ENCODE data around the gene SLC25A51. TPM values are rescaled to one million over a fixed set of nuclear protein-coding genes. Genes with fewer than 3 reads are reported as not detected.

Gene SLC25A51
- total RNA-seq, 1 experiment from 2014 or later, result 23.4 TPM

DNA sequence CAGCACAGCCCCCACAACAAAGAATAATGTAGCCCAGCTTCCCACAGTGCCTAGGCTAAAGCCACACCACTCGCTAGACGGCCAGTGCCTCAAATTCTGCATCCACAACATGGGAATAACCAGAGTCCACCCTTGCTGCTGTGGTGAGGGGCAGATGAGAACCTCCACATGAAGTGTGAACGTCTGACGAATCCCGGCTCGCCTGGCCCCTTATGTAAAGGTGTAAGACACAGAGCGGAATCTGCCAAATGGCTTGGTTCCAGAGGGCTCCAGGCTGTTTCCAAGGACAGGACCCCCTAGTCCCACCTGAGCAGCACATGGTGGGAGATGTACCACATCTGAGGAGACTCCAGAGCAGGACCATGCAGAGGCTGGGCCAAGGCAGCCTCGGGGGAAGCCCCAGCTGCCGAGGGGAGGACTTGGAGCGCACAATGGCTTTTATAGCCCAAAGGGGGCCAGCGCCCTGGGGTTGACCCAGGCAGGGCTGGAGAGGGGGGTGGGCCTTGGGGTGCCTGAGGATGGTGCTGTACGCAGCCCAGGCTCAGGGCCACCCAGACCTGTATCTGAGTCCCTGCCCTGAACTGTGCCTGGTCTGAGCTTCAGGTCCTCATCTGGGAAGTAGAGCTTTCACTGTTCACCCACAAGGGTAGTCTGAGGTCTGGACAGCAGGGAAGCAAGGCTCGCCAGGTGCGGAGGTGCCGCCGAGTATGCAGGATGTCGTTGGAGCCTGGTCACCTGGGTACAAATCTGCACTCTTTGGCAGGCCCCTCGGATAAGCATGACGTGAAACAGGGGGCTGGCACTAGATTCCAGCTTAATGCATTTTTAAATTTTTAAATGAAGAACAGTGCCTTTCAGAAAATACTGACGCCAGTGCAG lies 24.9 kb upstream of the SLC25A51 start:
- ATAC-seq, result no peak
- Histone ChIP-seq H3K27ac (ENCODE audit: low read length) (no peak overlapping the region), H3K4me3 (ENCODE audit: low read depth in 2 of 2, low read length in 2 of 2) (no peak overlapping the region), H3K36me3 (ENCODE audit: control insufficient read depth, insufficient read depth, low read length) (no peaks in the 10 kb centered on the region; the same call in 1 of the 2 replicates), H3K27me3 (ENCODE audit: control insufficient read depth, insufficient read depth, low read length) (no peaks in the 10 kb centered on the region), H3K4me1 (ENCODE audit: control insufficient read depth, insufficient read depth, low read length) (peaks cover 35% of the 10 kb centered on the region), H3K9me3 (ENCODE audit: control insufficient read depth, insufficient read depth, low read depth, low read length) (no peaks in the 10 kb centered on the region)
- in situ Hi-C loops (cut with HindIII; ENCODE audit: low pct_unique_long_range_greater_than_20kb, low sequenced_read_pairs) (no loop called here), intact Hi-C loops (cut with micrococcal nuclease; ENCODE audit: unreplicated experiment) (no loop called here)
- TF ChIP-seq SIN3A (IDR thresholded peaks at IDR 0.05; ENCODE audit: borderline replicate concordance, insufficient read depth, low read depth, low read length) (no peak), TCF7L2 (IDR thresholded peaks at IDR 0.05; ENCODE audit: low read depth, low read length) (no peak), POLR2AphosphoS5 (IDR thresholded peaks at IDR 0.05; ENCODE audit: low read depth, low read length) (no peak), REST (IDR thresholded peaks at IDR 0.05; ENCODE audit: insufficient read depth in 1 of 2, low read depth in 2 of 2, low read length in 1 of 2) (no peak)
- TF ChIP-seq, protein P1, sequence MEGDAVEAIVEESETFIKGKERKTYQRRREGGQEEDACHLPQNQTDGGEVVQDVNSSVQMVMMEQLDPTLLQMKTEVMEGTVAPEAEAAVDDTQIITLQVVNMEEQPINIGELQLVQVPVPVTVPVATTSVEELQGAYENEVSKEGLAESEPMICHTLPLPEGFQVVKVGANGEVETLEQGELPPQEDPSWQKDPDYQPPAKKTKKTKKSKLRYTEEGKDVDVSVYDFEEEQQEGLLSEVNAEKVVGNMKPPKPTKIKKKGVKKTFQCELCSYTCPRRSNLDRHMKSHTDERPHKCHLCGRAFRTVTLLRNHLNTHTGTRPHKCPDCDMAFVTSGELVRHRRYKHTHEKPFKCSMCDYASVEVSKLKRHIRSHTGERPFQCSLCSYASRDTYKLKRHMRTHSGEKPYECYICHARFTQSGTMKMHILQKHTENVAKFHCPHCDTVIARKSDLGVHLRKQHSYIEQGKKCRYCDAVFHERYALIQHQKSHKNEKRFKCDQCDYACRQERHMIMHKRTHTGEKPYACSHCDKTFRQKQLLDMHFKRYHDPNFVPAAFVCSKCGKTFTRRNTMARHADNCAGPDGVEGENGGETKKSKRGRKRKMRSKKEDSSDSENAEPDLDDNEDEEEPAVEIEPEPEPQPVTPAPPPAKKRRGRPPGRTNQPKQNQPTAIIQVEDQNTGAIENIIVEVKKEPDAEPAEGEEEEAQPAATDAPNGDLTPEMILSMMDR (IDR thresholded peaks at IDR 0.05), result no peak
- POLR2A ChIA-PET, result no interaction called here
- no peak for DNase-seq (ENCODE audit: low read depth, low spot score)
- no TSS peak for BruUV-seq (replicated peaks)
- CTCF ChIA-PET, result no interaction called here

GRCh38 chr9:37927601-37928551 lies 23.9 kb upstream of the SLC25A51 start:
- DNase-seq (ENCODE audit: low read depth, low spot score) (no peak), ATAC-seq (no peak)
- TF ChIP-seq REST (IDR thresholded peaks at IDR 0.05; ENCODE audit: insufficient read depth in 1 of 2, low read depth in 2 of 2, low read length in 1 of 2) (no peak), POLR2AphosphoS5 (IDR thresholded peaks at IDR 0.05; ENCODE audit: low read depth, low read length) (no peak), TCF7L2 (IDR thresholded peaks at IDR 0.05; ENCODE audit: low read depth, low read length) (no peak), SIN3A (IDR thresholded peaks at IDR 0.05; ENCODE audit: borderline replicate concordance, insufficient read depth, low read depth, low read length) (no peak)
- TF ChIP-seq, protein P1 (IDR thresholded peaks at IDR 0.05), result no peak
- Histone ChIP-seq H3K4me1 (ENCODE audit: control insufficient read depth, insufficient read depth, low read length) (peaks cover 35% of the 10 kb centered on the region), H3K9me3 (ENCODE audit: control insufficient read depth, insufficient read depth, low read depth, low read length) (no peaks in the 10 kb centered on the region), H3K27ac (ENCODE audit: low read length) (no peak overlapping the region), H3K4me3 (ENCODE audit: low read depth in 2 of 2, low read length in 2 of 2) (no peak overlapping the region), H3K36me3 (ENCODE audit: control insufficient read depth, insufficient read depth, low read length) (no peaks in the 10 kb centered on the region; the same call in 1 of the 2 replicates), H3K27me3 (ENCODE audit: control insufficient read depth, insufficient read depth, low read length) (no peaks in the 10 kb centered on the region)
- BruUV-seq (replicated peaks), result no TSS peak
- intact Hi-C loops (cut with micrococcal nuclease; ENCODE audit: unreplicated experiment), result no loop called here
- in situ Hi-C loops (cut with HindIII; ENCODE audit: low pct_unique_long_range_greater_than_20kb, low sequenced_read_pairs), result no loop called here
- ChIA-PET CTCF (no interaction called here), POLR2A (no interaction called here)
